Head of caudate nucleus (tissue), 42 donors: ENCODE results near the gene ELF3.
"Not testable (repeated sequence)": the region's sequence is repeated elsewhere in the genome, so short reads cannot be mapped to it uniquely, and the experiment has no call there.

Experiments
- DNase-seq, 42 donors: peaks; one replicate each; pipeline versions ENCODE4 v3.0.0 to v3.0.0-alpha.2; 2020 to 2021; ENCODE audit warnings: mixed read lengths in 7 of 42
- intact Hi-C: fragments of 100-400 bp; cut with DNase I; formaldehyde crosslinking; loops from one replicate; pipeline ENCODE4 v1.15.0; 2022

The ELF3 gene

GRCh38 chr1:202029171-202029665 is 18.8 kb downstream of the ELF3 start:
- intact Hi-C loops, result no loop called here
- DNase-seq, result no peak

- intact Hi-C loops, result no loop called here
- DNase-seq, result no peak
Observed at GRCh38 chr1:202029727-202030126, 19.3 kb downstream of the ELF3 start.

GRCh38 chr1:202031796-202032195 is 21.4 kb downstream of the ELF3 start:
- DNase-seq, result no peak
- intact Hi-C loops, result no loop called here

- no peak for DNase-seq
- intact Hi-C loops, result no loop called here
Observed at GRCh38 chr1:202034149-202034682, 23.8 kb downstream of the ELF3 start.

- intact Hi-C loops, result no loop called here
- peak in 1 of 42 donors; percentile 3 for DNase-seq
Observed at GRCh38 chr1:202034683-202035462, 24.5 kb downstream of the ELF3 start.

- no peak for DNase-seq
- intact Hi-C loops, result no loop called here
Observed at GRCh38 chr1:202036595-202037387, 26.4 kb downstream of the ELF3 start.

- no peak for DNase-seq
- intact Hi-C loops, result no loop called here
Observed at GRCh38 chr1:202037706-202038296, 27.4 kb downstream of the ELF3 start.

- intact Hi-C loops, result no loop called here
- no peak for DNase-seq
Observed at GRCh38 chr1:202038688-202039346, 28.4 kb downstream of the ELF3 start.

GRCh38 chr1:202045705-202046104 is 35.3 kb downstream of the ELF3 start:
- intact Hi-C loops, result no loop called here
- DNase-seq, result no peak

- intact Hi-C loops, result no loop called here
- no peak for DNase-seq
Observed at GRCh38 chr1:202046227-202046626, 35.8 kb downstream of the ELF3 start.

- DNase-seq, result no peak
- intact Hi-C loops, result no loop called here
Observed at GRCh38 chr1:202046748-202047708, 36.6 kb downstream of the ELF3 start.

GRCh38 chr1:202047977-202048376 is 37.6 kb downstream of the ELF3 start:
- no peak for DNase-seq
- intact Hi-C loops, result no loop called here

GRCh38 chr1:202049129-202049528 is 38.7 kb downstream of the ELF3 start:
- peak in 1 of 42 donors; percentile 17 for DNase-seq
- intact Hi-C loops, result no loop called here

- intact Hi-C loops, result no loop called here
- DNase-seq, result no peak
Observed at GRCh38 chr1:202054094-202054493, 43.7 kb downstream of the ELF3 start.

GRCh38 chr1:202054673-202055072 is 44.3 kb downstream of the ELF3 start:
- intact Hi-C loops, DNase-seq: not testable (repeated sequence)

GRCh38 chr1:202056644-202057334 is 46.4 kb downstream of the ELF3 start:
- no peak for DNase-seq
- intact Hi-C loops, result no loop called here

GRCh38 chr1:202057335-202057704 is 46.9 kb downstream of the ELF3 start:
- intact Hi-C loops, DNase-seq: not testable (repeated sequence)
